ENCODE data around the gene TBC1D5. TPM values are rescaled to one million over a fixed set of nuclear protein-coding genes. Genes with fewer than 3 reads are reported as not detected.

Gene TBC1D5
- total RNA-seq, 1 donor from 2014 or later, result 108 TPM

DNA sequence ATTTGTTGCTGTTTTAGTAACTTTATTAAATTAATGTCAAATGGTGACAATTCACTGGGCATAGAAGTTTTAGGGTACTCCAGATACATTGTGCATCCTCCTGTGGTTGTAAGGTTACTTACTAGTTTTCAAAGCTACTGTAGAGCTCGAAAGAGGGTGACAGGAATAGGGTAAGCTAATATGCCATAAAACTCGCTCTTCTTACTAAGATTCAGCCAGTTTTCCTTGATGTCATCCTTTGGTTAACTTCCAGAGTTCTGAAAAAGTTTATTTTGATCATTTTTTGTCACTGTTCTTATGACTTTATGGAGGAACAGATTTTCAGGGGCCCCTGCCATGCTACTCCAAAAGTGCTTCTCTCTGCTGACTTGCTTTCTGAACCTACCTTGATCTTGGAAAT lies 522.8 kb downstream of the TBC1D5 start:
- no peaks in the 10 kb centered on the region for H3K4me1 ChIP-seq
- H3K27me3 Mint-ChIP-seq (ENCODE audit: insufficient read depth, low read depth), result no peaks in the 10 kb centered on the region
- H3K27me3 ChIP-seq, result no peaks in the 10 kb centered on the region
- no peak overlapping the region for H3K27ac Mint-ChIP-seq
- no peaks in the 10 kb centered on the region for H3K9me3 Mint-ChIP-seq
- no peaks in the 10 kb centered on the region for H3K4me1 Mint-ChIP-seq
- H3K27ac ChIP-seq, result no peak overlapping the region
- H4K20me1 ChIP-seq (ENCODE audit: low read depth), result no peaks in the 10 kb centered on the region
- TF ChIP-seq EZH2 (IDR thresholded peaks at IDR 0.05) (no peak), EZH2phosphoT487 (IDR thresholded peaks at IDR 0.05) (no peak)
- TF ChIP-seq, protein P1, sequence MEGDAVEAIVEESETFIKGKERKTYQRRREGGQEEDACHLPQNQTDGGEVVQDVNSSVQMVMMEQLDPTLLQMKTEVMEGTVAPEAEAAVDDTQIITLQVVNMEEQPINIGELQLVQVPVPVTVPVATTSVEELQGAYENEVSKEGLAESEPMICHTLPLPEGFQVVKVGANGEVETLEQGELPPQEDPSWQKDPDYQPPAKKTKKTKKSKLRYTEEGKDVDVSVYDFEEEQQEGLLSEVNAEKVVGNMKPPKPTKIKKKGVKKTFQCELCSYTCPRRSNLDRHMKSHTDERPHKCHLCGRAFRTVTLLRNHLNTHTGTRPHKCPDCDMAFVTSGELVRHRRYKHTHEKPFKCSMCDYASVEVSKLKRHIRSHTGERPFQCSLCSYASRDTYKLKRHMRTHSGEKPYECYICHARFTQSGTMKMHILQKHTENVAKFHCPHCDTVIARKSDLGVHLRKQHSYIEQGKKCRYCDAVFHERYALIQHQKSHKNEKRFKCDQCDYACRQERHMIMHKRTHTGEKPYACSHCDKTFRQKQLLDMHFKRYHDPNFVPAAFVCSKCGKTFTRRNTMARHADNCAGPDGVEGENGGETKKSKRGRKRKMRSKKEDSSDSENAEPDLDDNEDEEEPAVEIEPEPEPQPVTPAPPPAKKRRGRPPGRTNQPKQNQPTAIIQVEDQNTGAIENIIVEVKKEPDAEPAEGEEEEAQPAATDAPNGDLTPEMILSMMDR (IDR thresholded peaks at IDR 0.05), result no peak
- no peaks in the 10 kb centered on the region for H3F3A ChIP-seq (ENCODE audit: low read depth)
- peaks cover 4% of the 10 kb centered on the region for H3K36me3 Mint-ChIP-seq
- H3K4me2 ChIP-seq, result no peak overlapping the region
- no peak overlapping the region for H3K4me3 ChIP-seq
- no peak overlapping the region for H2AFZ ChIP-seq (replicated peaks)
- no peak overlapping the region for H3K9ac ChIP-seq
- DNase-seq (ENCODE audit: low spot score), result no peak
- no peaks in the 10 kb centered on the region for H3K9me3 ChIP-seq (ENCODE audit: low read depth)
- peaks cover 13% of the 10 kb centered on the region for H3K36me3 ChIP-seq
- H3K79me2 ChIP-seq (ENCODE audit: low read depth), result no peaks in the 10 kb centered on the region
- no peak overlapping the region for H3K4me3 Mint-ChIP-seq

DNA sequence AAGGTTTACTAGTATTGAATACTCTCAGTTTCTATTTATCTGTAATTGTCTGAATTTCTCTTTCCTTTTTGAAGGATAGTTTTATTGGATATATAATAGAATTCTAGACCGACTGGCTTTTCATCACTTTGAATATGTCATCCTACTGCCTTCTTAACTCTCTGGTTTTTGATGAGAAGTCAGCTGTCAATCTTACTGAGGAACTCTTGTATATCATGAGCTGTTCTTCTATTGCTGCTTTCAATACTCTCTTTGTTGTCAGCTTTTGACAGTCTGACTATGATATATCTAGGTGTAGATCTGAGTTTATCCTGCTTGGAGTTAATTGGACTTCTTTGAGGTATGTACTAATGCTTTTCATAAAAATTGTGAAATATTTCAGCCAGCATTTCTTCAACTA lies 523.8 kb downstream of the TBC1D5 start:
- H3K36me3 Mint-ChIP-seq, result peaks cover 4% of the 10 kb centered on the region
- Histone ChIP-seq H3K79me2 (ENCODE audit: low read depth) (no peaks in the 10 kb centered on the region), H3K36me3 (peaks cover 13% of the 10 kb centered on the region), H3K27me3 (no peaks in the 10 kb centered on the region), H4K20me1 (ENCODE audit: low read depth) (no peaks in the 10 kb centered on the region), H3K4me3 (no peak overlapping the region), H3K4me1 (no peaks in the 10 kb centered on the region), H2AFZ (replicated peaks) (no peak overlapping the region), H3K9ac (no peak overlapping the region), H3F3A (ENCODE audit: low read depth) (no peaks in the 10 kb centered on the region), H3K27ac (no peak overlapping the region), H3K9me3 (ENCODE audit: low read depth) (no peaks in the 10 kb centered on the region), H3K4me2 (no peak overlapping the region)
- no peaks in the 10 kb centered on the region for H3K27me3 Mint-ChIP-seq (ENCODE audit: insufficient read depth, low read depth)
- H3K4me3 Mint-ChIP-seq, result no peak overlapping the region
- H3K9me3 Mint-ChIP-seq, result no peaks in the 10 kb centered on the region
- no peak for TF ChIP-seq EZH2phosphoT487 (IDR thresholded peaks at IDR 0.05)
- no peak for TF ChIP-seq EZH2 (IDR thresholded peaks at IDR 0.05)
- TF ChIP-seq, protein P1 (IDR thresholded peaks at IDR 0.05), result no peak
- no peaks in the 10 kb centered on the region for H3K4me1 Mint-ChIP-seq
- no peak for DNase-seq (ENCODE audit: low spot score)
- H3K27ac Mint-ChIP-seq, result no peak overlapping the region

DNA sequence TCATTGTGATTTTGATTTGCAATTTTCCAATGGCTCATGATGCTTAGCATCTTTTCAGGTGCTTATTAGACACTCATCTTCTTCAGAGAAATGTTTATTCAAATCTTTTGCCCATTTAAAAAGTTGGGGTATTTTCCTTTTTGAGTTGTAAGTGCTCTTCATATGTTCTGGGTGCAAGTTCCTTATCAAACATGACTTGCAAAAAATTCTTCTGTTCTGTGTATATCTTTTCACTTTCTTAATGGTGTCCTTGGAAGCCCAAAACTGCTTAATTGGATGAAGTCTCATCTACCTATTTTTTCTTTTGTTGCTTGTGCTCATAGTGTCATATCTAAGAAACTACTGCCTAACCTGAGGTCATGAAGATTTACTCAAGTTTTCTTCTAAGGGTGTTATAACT lies 524.8 kb downstream of the TBC1D5 start:
- no peaks in the 10 kb centered on the region for H3K79me2 ChIP-seq (ENCODE audit: low read depth)
- H3K4me3 ChIP-seq, result no peak overlapping the region
- H3K4me2 ChIP-seq, result no peak overlapping the region
- TF ChIP-seq EZH2 (IDR thresholded peaks at IDR 0.05) (no peak), EZH2phosphoT487 (IDR thresholded peaks at IDR 0.05) (no peak)
- TF ChIP-seq, protein P1 (IDR thresholded peaks at IDR 0.05), result no peak
- Mint-ChIP-seq H3K9me3 (no peaks in the 10 kb centered on the region), H3K36me3 (peaks cover 4% of the 10 kb centered on the region), H3K27ac (no peak overlapping the region), H3K27me3 (ENCODE audit: insufficient read depth, low read depth) (no peaks in the 10 kb centered on the region), H3K4me3 (no peak overlapping the region), H3K4me1 (no peaks in the 10 kb centered on the region)
- H3K27me3 ChIP-seq, result no peaks in the 10 kb centered on the region
- no peak for DNase-seq (ENCODE audit: low spot score)
- H3K4me1 ChIP-seq, result no peaks in the 10 kb centered on the region
- no peaks in the 10 kb centered on the region for H3K9me3 ChIP-seq (ENCODE audit: low read depth)
- H3K27ac ChIP-seq, result no peak overlapping the region
- H3F3A ChIP-seq (ENCODE audit: low read depth), result no peaks in the 10 kb centered on the region
- no peak overlapping the region for H2AFZ ChIP-seq (replicated peaks)
- no peaks in the 10 kb centered on the region for H4K20me1 ChIP-seq (ENCODE audit: low read depth)
- H3K9ac ChIP-seq, result no peak overlapping the region
- peaks cover 13% of the 10 kb centered on the region for H3K36me3 ChIP-seq

Data from neural progenitor cell (in vitro differentiated cells).